Measurements from ENCODE around the gene EDEM3. TPM values are rescaled to one million over a fixed set of nuclear protein-coding genes. Genes with fewer than 3 reads are reported as not detected.
"Not testable (repeated sequence)": the region's sequence is repeated elsewhere in the genome, so short reads cannot be mapped to it uniquely, and the experiment has no call there.

The EDEM3 gene
- total RNA-seq, 2 experiments from 2014 or later = 39.3 to 42.9 TPM

- peaks cover 11% of the 10 kb centered on the region for H3K27me3 Mint-ChIP-seq
- H3K4me1 Mint-ChIP-seq; H3K9me3 Mint-ChIP-seq; H3K36me3 Mint-ChIP-seq (ENCODE audit: low read depth); H3K27ac Mint-ChIP-seq; DNase-seq; H3K4me3 Mint-ChIP-seq; POLR2A ChIA-PET: not testable (repeated sequence)
- CTCF ChIA-PET = interaction anchor here (1.1 kb wide), 1 partner anchor 16 kb away, joined by 4 read pairs; no protein-coding TSS in a partner anchor
Measured at GRCh38 chr1:184679472-184679871, 75.2 kb downstream of the EDEM3 start.

GRCh38 chr1:184677344-184677743 lies 77.3 kb downstream of the EDEM3 start:
- H3K27me3 Mint-ChIP-seq = peaks cover 26% of the 10 kb centered on the region
- H3K4me1 Mint-ChIP-seq = no peaks in the 10 kb centered on the region
- CTCF ChIA-PET = no interaction called here
- H3K27ac Mint-ChIP-seq = no peak overlapping the region
- H3K4me3 Mint-ChIP-seq = no peak overlapping the region
- no peak for DNase-seq
- POLR2A ChIA-PET = no interaction called here
- H3K36me3 Mint-ChIP-seq (ENCODE audit: low read depth) = no peaks in the 10 kb centered on the region
- peaks cover 9% of the 10 kb centered on the region for H3K9me3 Mint-ChIP-seq

- peaks cover 40% of the 10 kb centered on the region for H3K27me3 Mint-ChIP-seq
Measured at GRCh38 chr1:184673305-184673704, 81.4 kb downstream of the EDEM3 start.

GRCh38 chr1:184672013-184672726 lies 82.5 kb downstream of the EDEM3 start:
- CTCF ChIA-PET = no interaction called here
- peaks cover 40% of the 10 kb centered on the region for H3K27me3 Mint-ChIP-seq
- POLR2A ChIA-PET = no interaction called here
- no peak for DNase-seq
- no peaks in the 10 kb centered on the region for H3K36me3 Mint-ChIP-seq (ENCODE audit: low read depth)
- no peaks in the 10 kb centered on the region for H3K9me3 Mint-ChIP-seq
- H3K4me3 Mint-ChIP-seq = no peak overlapping the region
- H3K27ac Mint-ChIP-seq = no peak overlapping the region
- H3K4me1 Mint-ChIP-seq = no peaks in the 10 kb centered on the region

More at GRCh38 chr1:184673305-184673704, 81.4 kb downstream of the EDEM3 start:
- Mint-ChIP-seq H3K36me3 (ENCODE audit: low read depth) (no peaks in the 10 kb centered on the region), H3K9me3 (no peaks in the 10 kb centered on the region), H3K4me3 (no peak overlapping the region), H3K4me1 (no peaks in the 10 kb centered on the region), H3K27ac (no peak overlapping the region)
- POLR2A ChIA-PET = no interaction called here
- DNase-seq = no peak
- CTCF ChIA-PET = no interaction called here

- DNase-seq = no peak
- H3K4me3 Mint-ChIP-seq = no peak overlapping the region
- CTCF ChIA-PET = no interaction called here
- no peak overlapping the region for H3K27ac Mint-ChIP-seq
- H3K9me3 Mint-ChIP-seq = no peaks in the 10 kb centered on the region
- H3K4me1 Mint-ChIP-seq = no peaks in the 10 kb centered on the region
- POLR2A ChIA-PET = no interaction called here
- no peaks in the 10 kb centered on the region for H3K36me3 Mint-ChIP-seq (ENCODE audit: low read depth)
- H3K27me3 Mint-ChIP-seq = peaks cover 35% of the 10 kb centered on the region
Measured at GRCh38 chr1:184669391-184669790, 85.3 kb downstream of the EDEM3 start.

GRCh38 chr1:184665360-184665759 lies 89.3 kb downstream of the EDEM3 start:
- no peak for DNase-seq
- no peak overlapping the region for H3K4me3 Mint-ChIP-seq
- ChIA-PET CTCF (interaction anchor here (1.1 kb wide), 1 partner anchor 27 kb away, joined by 3 read pairs; no protein-coding TSS in a partner anchor), POLR2A (no interaction called here)
- H3K9me3 Mint-ChIP-seq = no peaks in the 10 kb centered on the region
- no peak overlapping the region for H3K27ac Mint-ChIP-seq
- no peaks in the 10 kb centered on the region for H3K36me3 Mint-ChIP-seq (ENCODE audit: low read depth)
- peaks cover 6% of the 10 kb centered on the region for H3K4me1 Mint-ChIP-seq
- H3K27me3 Mint-ChIP-seq = peaks cover 6% of the 10 kb centered on the region

- H3K27me3 Mint-ChIP-seq = peaks cover 6% of the 10 kb centered on the region
- no peaks in the 10 kb centered on the region for H3K36me3 Mint-ChIP-seq (ENCODE audit: low read depth)
- no peak for DNase-seq
- H3K4me3 Mint-ChIP-seq = no peak overlapping the region
- H3K4me1 Mint-ChIP-seq = peaks cover 6% of the 10 kb centered on the region
- no peak overlapping the region for H3K27ac Mint-ChIP-seq
- ChIA-PET CTCF (interaction anchor here (0.6 to 1.7 kb wide), 18 partner anchors 9 to 596 kb away, joined by 3 to 14 read pairs (median 4); no protein-coding TSS in a partner anchor), POLR2A (no interaction called here)
- H3K9me3 Mint-ChIP-seq = no peaks in the 10 kb centered on the region
Measured at GRCh38 chr1:184664661-184665060, 90.0 kb downstream of the EDEM3 start.

- peak; percentile 58 for DNase-seq
- H3K4me3 Mint-ChIP-seq = no peak overlapping the region
- no peak overlapping the region for H3K27ac Mint-ChIP-seq
- H3K27me3 Mint-ChIP-seq = peaks cover 6% of the 10 kb centered on the region
- H3K4me1 Mint-ChIP-seq = peaks cover 6% of the 10 kb centered on the region
- H3K36me3 Mint-ChIP-seq (ENCODE audit: low read depth) = no peaks in the 10 kb centered on the region
- ChIA-PET CTCF (interaction anchor here (0.6 to 1.7 kb wide), 26 partner anchors 8 to 595 kb away, joined by 3 to 14 read pairs (median 4); partner anchors contain the start of gene C1orf21), POLR2A (no interaction called here)
- H3K9me3 Mint-ChIP-seq = no peaks in the 10 kb centered on the region
Measured at GRCh38 chr1:184664042-184664660, 90.5 kb downstream of the EDEM3 start.

GRCh38 chr1:184661801-184662200 lies 92.9 kb downstream of the EDEM3 start:
- ChIA-PET CTCF (interaction anchor here (0.6 kb wide), 1 partner anchor 1027 kb away, joined by 6 read pairs; no protein-coding TSS in a partner anchor), POLR2A (interaction anchor here (0.7 kb wide), 1 partner anchor 170 kb away, joined by 3 read pairs; no protein-coding TSS in a partner anchor)
- peaks cover 4% of the 10 kb centered on the region for H3K27me3 Mint-ChIP-seq
- H3K27ac Mint-ChIP-seq = no peak overlapping the region
- H3K36me3 Mint-ChIP-seq (ENCODE audit: low read depth) = no peaks in the 10 kb centered on the region
- no peak overlapping the region for H3K4me3 Mint-ChIP-seq
- H3K4me1 Mint-ChIP-seq = peaks cover 6% of the 10 kb centered on the region
- no peak for DNase-seq
- no peaks in the 10 kb centered on the region for H3K9me3 Mint-ChIP-seq

- H3K9me3 Mint-ChIP-seq = no peaks in the 10 kb centered on the region
- H3K27ac Mint-ChIP-seq = no peak overlapping the region
- POLR2A ChIA-PET = no interaction called here
- H3K4me1 Mint-ChIP-seq = peaks cover 6% of the 10 kb centered on the region
- CTCF ChIA-PET = no interaction called here
- DNase-seq = no peak
- H3K4me3 Mint-ChIP-seq = no peak overlapping the region
- H3K36me3 Mint-ChIP-seq (ENCODE audit: low read depth) = no peaks in the 10 kb centered on the region
- no peaks in the 10 kb centered on the region for H3K27me3 Mint-ChIP-seq
Measured at GRCh38 chr1:184660462-184661191, 94.0 kb downstream of the EDEM3 start.

GRCh38 chr1:184658055-184658454 lies 96.6 kb downstream of the EDEM3 start:
- ChIA-PET POLR2A (no interaction called here), CTCF (no interaction called here)
- Mint-ChIP-seq H3K4me3 (no peak overlapping the region), H3K36me3 (ENCODE audit: low read depth) (no peaks in the 10 kb centered on the region), H3K27ac (no peak overlapping the region), H3K9me3 (no peaks in the 10 kb centered on the region), H3K27me3 (no peaks in the 10 kb centered on the region), H3K4me1 (peaks cover 4% of the 10 kb centered on the region)
- no peak for DNase-seq

- Mint-ChIP-seq H3K9me3 (no peaks in the 10 kb centered on the region), H3K4me3 (no peak overlapping the region), H3K4me1 (no peaks in the 10 kb centered on the region), H3K27me3 (peaks cover 10% of the 10 kb centered on the region), H3K27ac (no peak overlapping the region), H3K36me3 (ENCODE audit: low read depth) (no peaks in the 10 kb centered on the region)
- ChIA-PET CTCF (interaction anchor here (0.7 to 1.0 kb wide), 2 partner anchors 8 to 40 kb away, joined by 3 to 4 read pairs; no protein-coding TSS in a partner anchor), POLR2A (no interaction called here)
- DNase-seq = no peak
Measured at GRCh38 chr1:184656221-184656620, 98.4 kb downstream of the EDEM3 start.

GRCh38 chr1:184655185-184655584 lies 99.5 kb downstream of the EDEM3 start:
- Mint-ChIP-seq H3K36me3 (ENCODE audit: low read depth) (no peaks in the 10 kb centered on the region), H3K27ac (no peak overlapping the region), H3K4me1 (no peaks in the 10 kb centered on the region), H3K27me3 (peaks cover 11% of the 10 kb centered on the region), H3K9me3 (no peaks in the 10 kb centered on the region), H3K4me3 (no peak overlapping the region)
- ChIA-PET POLR2A (no interaction called here), CTCF (interaction anchor here (1.0 kb wide), 1 partner anchor 9 kb away, joined by 4 read pairs; no protein-coding TSS in a partner anchor)
- no peak for DNase-seq
